Measurements from ENCODE around the gene BAIAP2L1. TPM values are rescaled to one million over a fixed set of nuclear protein-coding genes. Genes with fewer than 3 reads are reported as not detected.

Gene BAIAP2L1
- total and polyA plus RNA-seq, 2 donors from 2014 or later = 9.6 to 18.8 TPM

DNA sequence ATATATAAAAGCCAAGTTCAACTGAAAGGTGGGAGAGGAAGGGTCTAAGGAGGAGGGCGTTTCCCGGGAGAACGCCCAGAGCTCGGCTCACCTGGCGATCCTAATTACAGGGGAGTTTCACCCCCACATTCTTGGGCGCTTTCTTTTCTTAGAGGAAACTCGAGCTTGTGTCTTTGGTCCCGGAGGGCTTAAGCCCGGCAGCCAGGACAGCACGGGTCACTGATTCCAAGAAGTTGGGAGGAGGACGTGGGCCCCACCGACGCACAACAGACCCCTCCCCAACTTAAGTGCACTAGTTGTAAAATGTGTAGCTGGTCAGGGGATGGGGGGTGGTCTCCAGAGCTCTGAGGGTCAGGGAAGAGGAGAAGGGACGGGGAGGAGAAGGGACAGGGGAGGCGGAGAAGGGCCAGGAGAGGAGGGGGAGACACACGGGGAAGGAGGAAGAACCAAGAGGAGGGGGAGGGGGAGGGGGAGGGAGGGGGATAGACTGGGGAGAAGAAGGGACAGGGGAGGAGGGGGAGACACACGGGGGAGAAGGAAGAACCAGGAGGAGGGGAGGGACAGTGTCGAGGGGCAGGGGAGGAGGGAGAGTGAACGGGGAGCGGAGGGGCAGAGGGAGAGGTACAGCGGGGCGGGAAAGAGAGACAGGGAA lies 874 bp downstream of the BAIAP2L1 start:
- no peak for FAIRE-seq
- Histone ChIP-seq H3K36me3 (ENCODE audit: control insufficient read depth in 2 of 3, insufficient read depth in 3 of 3, low read length in 3 of 3) (no peaks in the 10 kb centered on the region), H3K9ac (ENCODE audit: low read length in 3 of 3) (peak overlapping the region in 2 of 3 donors; percentile 1 to 65)

DNA sequence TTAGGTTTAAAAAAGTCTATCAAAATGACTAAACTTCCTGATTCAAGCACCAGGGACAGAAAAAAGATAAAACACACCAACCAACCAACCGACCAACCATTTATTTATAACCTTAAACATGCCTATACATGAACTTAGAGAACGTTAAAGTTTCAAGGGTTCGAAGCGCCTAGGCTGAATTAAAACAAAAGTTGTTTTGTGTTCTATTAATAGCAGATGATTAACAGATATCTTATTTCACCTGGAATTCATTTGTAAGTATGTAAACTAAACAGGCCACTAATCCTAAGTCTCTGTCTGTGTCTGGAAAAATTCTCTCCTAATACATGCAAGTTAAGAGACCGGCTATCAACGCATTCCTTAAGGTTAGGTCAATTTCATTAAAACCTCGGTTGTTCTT lies 1.4 kb downstream of the BAIAP2L1 start:
- Histone ChIP-seq H3K27ac (ENCODE audit: low read depth in 2 of 2, low read length in 2 of 2) (peak overlapping the region in 1 of 2 donors; percentile 36), H3K36me3 (ENCODE audit: control insufficient read depth in 2 of 3, insufficient read depth in 3 of 3, low read length in 3 of 3) (no peaks in the 10 kb centered on the region), H3K4me3 (ENCODE audit: low read length in 3 of 3) (peak overlapping the region in 2 of 3 donors; percentile 53 to 60), H3K27me3 (ENCODE audit: control insufficient read depth, insufficient read depth, low read length) (no peaks in the 10 kb centered on the region), H3K4me1 (ENCODE audit: control insufficient read depth in 2 of 3, insufficient read depth in 2 of 3, low read depth in 1 of 3, low read length in 3 of 3) (peaks cover 0 to 3% (median 0%) of the 10 kb centered on the region in 3 donors), H3K9ac (ENCODE audit: low read length in 3 of 3) (peak overlapping the region in 1 of 3 donors; percentile 65), H3K9me3 (ENCODE audit: control insufficient read depth in 2 of 3, insufficient read depth in 1 of 3, low read length in 3 of 3) (no peaks in the 10 kb centered on the region)
- TF ChIP-seq, protein P1, sequence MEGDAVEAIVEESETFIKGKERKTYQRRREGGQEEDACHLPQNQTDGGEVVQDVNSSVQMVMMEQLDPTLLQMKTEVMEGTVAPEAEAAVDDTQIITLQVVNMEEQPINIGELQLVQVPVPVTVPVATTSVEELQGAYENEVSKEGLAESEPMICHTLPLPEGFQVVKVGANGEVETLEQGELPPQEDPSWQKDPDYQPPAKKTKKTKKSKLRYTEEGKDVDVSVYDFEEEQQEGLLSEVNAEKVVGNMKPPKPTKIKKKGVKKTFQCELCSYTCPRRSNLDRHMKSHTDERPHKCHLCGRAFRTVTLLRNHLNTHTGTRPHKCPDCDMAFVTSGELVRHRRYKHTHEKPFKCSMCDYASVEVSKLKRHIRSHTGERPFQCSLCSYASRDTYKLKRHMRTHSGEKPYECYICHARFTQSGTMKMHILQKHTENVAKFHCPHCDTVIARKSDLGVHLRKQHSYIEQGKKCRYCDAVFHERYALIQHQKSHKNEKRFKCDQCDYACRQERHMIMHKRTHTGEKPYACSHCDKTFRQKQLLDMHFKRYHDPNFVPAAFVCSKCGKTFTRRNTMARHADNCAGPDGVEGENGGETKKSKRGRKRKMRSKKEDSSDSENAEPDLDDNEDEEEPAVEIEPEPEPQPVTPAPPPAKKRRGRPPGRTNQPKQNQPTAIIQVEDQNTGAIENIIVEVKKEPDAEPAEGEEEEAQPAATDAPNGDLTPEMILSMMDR (IDR thresholded peaks at IDR 0.05; ENCODE audit: borderline replicate concordance, extremely low read depth, insufficient read depth) = no peak
- FAIRE-seq = no peak
- DNase-seq = peak in 1 of 5 donors; percentile 35
- intact Hi-C loops (cut with DNase I) = no loop called here

More for the DNA sequence above, 874 bp downstream of the BAIAP2L1 start:
- Histone ChIP-seq H3K27me3 (ENCODE audit: control insufficient read depth, insufficient read depth, low read length) (no peaks in the 10 kb centered on the region), H3K9me3 (ENCODE audit: control insufficient read depth in 2 of 3, insufficient read depth in 1 of 3, low read length in 3 of 3) (no peaks in the 10 kb centered on the region), H3K4me1 (ENCODE audit: control insufficient read depth in 2 of 3, insufficient read depth in 2 of 3, low read depth in 1 of 3, low read length in 3 of 3) (peaks cover 0 to 3% (median 0%) of the 10 kb centered on the region in 3 donors), H3K4me3 (ENCODE audit: low read length in 3 of 3) (peak overlapping the region; percentile 53 to 60 (median 53)), H3K27ac (ENCODE audit: low read depth in 2 of 2, low read length in 2 of 2) (peak overlapping the region in 1 of 2 donors; percentile 36)
- peak in 3 of 5 donors; percentile 29 to 77 (median 48) for DNase-seq
- intact Hi-C loops (cut with DNase I) = loop anchor here (10.0 kb wide), 1 partner anchor 105 kb away; no protein-coding TSS in a partner anchor
- TF ChIP-seq, protein P1 (IDR thresholded peaks at IDR 0.05; ENCODE audit: borderline replicate concordance, extremely low read depth, insufficient read depth) = no peak

DNA sequence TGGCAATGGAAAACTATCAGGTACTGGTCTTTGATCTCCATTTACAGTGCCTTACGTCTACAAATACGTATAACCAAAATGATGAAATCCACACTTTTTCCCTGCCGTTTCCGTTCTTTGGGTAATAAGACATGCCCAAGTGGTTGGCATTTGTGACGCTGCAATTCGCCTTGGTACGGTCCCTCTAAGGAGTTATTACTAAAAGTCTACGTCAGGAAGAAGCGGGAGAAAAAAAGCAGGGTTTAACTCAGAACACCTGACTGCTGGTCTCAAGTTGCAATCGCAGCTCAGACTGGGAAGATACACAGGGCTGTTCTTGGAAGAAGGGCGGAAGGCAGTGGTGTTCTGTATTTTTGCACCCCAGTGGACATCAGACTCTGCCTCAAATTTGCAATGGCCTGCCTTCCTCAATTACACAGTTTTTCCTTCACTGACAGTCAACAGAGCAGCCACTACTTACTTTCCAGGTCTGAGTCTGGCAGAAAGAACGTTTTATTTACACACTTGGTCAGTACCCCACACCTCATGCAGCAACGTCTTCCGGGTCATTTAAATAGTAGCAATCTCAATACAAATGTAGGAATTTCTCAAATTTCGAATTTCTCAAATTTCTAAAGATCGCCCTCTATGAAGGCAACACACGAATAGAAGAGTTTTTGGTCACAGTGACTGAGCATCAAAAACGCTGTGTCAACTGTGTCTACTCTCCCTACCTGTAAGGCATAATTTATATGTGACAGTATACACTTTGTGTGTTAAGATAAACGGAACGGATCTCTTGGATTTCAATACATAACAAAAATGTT lies 2.1 kb downstream of the BAIAP2L1 start:
- no peaks in the 10 kb centered on the region for H3K9me3 ChIP-seq (ENCODE audit: control insufficient read depth in 2 of 3, insufficient read depth in 1 of 3, low read length in 3 of 3)
- peak overlapping the region in 2 of 3 donors; percentile 4 to 39 for H3K4me3 ChIP-seq (ENCODE audit: low read length in 3 of 3)
- intact Hi-C loops (cut with DNase I) = no loop called here
- TF ChIP-seq, protein P1 (IDR thresholded peaks at IDR 0.05; ENCODE audit: borderline replicate concordance, extremely low read depth, insufficient read depth) = no peak
- DNase-seq (peak in 3 of 5 donors; percentile 24 to 70 (median 66)), FAIRE-seq (no peak)
- H3K27ac ChIP-seq (ENCODE audit: low read depth in 2 of 2, low read length in 2 of 2) = no peak overlapping the region
- H3K27me3 ChIP-seq (ENCODE audit: control insufficient read depth, insufficient read depth, low read length) = no peaks in the 10 kb centered on the region
- H3K4me1 ChIP-seq (ENCODE audit: control insufficient read depth in 2 of 3, insufficient read depth in 2 of 3, low read depth in 1 of 3, low read length in 3 of 3) = peaks cover 0 to 3% (median 0%) of the 10 kb centered on the region in 3 donors
- no peaks in the 10 kb centered on the region for H3K36me3 ChIP-seq (ENCODE audit: control insufficient read depth in 2 of 3, insufficient read depth in 3 of 3, low read length in 3 of 3)
- H3K9ac ChIP-seq (ENCODE audit: low read length in 3 of 3) = peak overlapping the region in 1 of 3 donors; percentile 29

Data from kidney (tissue), 14 donors.